Endothelial cell of hepatic sinusoid (primary cell): Measurements from ENCODE around the gene GPT2.

ENCODE experiments used
- in situ Hi-C: cut with HindIII; loops from 2 replicates; pipeline ENCODE4 v1.10.0; 2017; ENCODE audit warnings: low sequenced_read_pairs

Gene GPT2

GRCh38 chr16:46962629-46963028 lies 78.5 kb downstream of the GPT2 start:
- in situ Hi-C loops: no loop called here

GRCh38 chr16:46968063-46968435 lies 83.9 kb downstream of the GPT2 start:
- in situ Hi-C loops: no loop called here

- in situ Hi-C loops: no loop called here
Observed at GRCh38 chr16:46970089-46970488, 85.9 kb downstream of the GPT2 start.

DNA sequence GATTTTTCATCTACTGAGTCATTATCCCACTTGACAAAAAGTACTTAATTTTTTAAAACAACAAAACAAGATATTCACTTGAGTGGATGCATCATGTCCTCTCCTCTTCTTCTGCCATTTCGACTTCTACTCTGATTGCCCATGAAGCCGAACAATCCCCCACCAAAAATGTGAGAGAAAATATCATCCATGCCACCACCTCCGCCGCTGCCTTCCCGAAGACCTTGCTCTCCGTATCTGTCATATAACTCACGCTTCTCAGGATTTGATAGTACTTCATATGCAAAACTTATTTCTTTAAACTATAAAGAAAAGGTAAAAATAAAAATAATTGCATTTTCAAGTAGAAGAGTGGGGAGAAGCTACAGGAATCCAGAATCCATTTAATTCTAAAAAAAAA lies 87.1 kb downstream of the GPT2 start:
- in situ Hi-C loops: no loop called here

- in situ Hi-C loops: no loop called here
Observed at GRCh38 chr16:46972429-46973206, 88.5 kb downstream of the GPT2 start.

GRCh38 chr16:46973207-46973995 lies 89.2 kb downstream of the GPT2 start, which contains the start of gene DNAJA2:
TSS of gene DNAJA2 (minus strand) at chr16:46973674. CDS start at chr16:46973572, 102 bp downstream.
- in situ Hi-C loops: no loop called here

- in situ Hi-C loops: no loop called here
Observed at GRCh38 chr16:46973996-46974324, 89.8 kb downstream of the GPT2 start.

DNA sequence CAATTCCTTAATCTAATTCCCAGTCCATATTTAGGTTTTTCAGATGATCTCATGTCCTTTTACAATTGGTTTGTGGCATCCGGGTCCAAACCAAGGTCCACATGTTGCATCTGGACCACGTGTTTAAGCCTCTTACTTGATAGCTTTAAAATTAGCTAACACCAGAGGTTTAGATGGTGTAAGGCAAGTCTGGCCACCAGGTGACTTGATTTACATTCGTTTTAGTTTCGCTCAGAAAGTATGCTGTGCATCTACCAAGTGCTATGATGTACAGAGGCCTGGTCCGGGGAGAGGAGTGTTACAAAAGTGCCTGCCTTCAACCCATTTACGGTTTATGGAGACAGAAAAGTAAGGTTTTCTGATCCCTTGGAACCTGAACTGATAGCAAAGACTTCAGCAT lies 90.2 kb downstream of the GPT2 start:
- in situ Hi-C loops: no loop called here

DNA sequence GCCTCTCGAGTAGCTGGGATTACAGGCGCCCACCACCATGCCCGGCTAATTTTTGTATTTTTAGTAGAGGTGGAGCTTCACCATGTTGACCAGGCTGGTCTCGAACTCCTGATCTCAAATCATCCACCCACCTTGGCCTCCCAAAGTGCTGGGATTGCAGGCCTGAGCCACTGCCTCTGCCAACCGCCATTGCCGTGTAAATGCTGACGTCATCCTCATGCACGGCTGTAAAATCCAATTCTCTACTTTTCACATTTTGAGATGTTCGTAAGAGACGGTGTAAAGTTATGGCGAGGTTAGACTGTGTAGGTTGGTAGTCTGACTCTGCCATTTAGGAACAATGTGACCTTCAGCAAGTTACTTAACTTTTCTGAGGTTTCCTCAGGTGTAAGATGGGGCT lies 91.0 kb downstream of the GPT2 start:
- in situ Hi-C loops: no loop called here

GRCh38 chr16:46975908-46976470 lies 91.8 kb downstream of the GPT2 start:
- in situ Hi-C loops: no loop called here

DNA sequence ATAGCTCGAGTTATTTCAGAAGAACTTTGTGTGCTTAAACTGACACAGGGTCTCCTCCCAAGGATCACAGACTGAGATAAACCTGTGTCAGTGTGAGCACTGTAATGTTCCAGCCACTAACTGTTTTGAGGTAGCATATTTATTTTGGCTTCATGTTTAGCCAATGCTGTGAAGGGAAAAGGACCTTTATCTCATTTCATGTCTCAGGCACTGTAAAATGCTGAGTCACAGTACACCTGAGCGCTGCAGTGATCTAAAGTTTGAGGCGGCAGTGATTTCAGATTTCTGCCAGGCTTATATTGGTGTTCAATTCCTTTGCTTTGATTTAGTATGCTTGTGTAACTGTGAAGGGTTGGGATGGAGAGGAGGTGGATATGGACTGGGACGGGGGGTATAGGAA lies 92.4 kb downstream of the GPT2 start:
- in situ Hi-C loops: no loop called here
